Measurements from ENCODE around the gene PBX4.

PBX4 gene

GRCh38 chr19:19592690-19593089 lies 25.8 kb downstream of the PBX4 start:
- DNase-seq (ENCODE audit: low read depth in 2 of 2): no peak

GRCh38 chr19:19591133-19591825 lies 27.2 kb downstream of the PBX4 start:
- peak; percentile 66 for DNase-seq (ENCODE audit: low read depth in 2 of 2)

- no peak for DNase-seq (ENCODE audit: low read depth in 2 of 2)
Measured at GRCh38 chr19:19588546-19588945, 29.9 kb downstream of the PBX4 start.

- DNase-seq (ENCODE audit: low read depth in 2 of 2): no peak
Measured at GRCh38 chr19:19587771-19588170, 30.7 kb downstream of the PBX4 start.

GRCh38 chr19:19584356-19584755 lies 34.1 kb downstream of the PBX4 start:
- DNase-seq (ENCODE audit: low read depth in 2 of 2): no peak

- DNase-seq (ENCODE audit: low read depth in 2 of 2): no peak
Measured at GRCh38 chr19:19582471-19582870, 36.0 kb downstream of the PBX4 start.

GRCh38 chr19:19581391-19581790 lies 37.1 kb downstream of the PBX4 start:
- no peak for DNase-seq (ENCODE audit: low read depth in 2 of 2)

GRCh38 chr19:19580418-19580817 lies 38.1 kb downstream of the PBX4 start:
- no peak for DNase-seq (ENCODE audit: low read depth in 2 of 2)

- DNase-seq (ENCODE audit: low read depth in 2 of 2): no peak
Measured at GRCh38 chr19:19579533-19580361, 38.7 kb downstream of the PBX4 start.

GRCh38 chr19:19578252-19578651 lies 40.2 kb downstream of the PBX4 start:
- DNase-seq (ENCODE audit: low read depth in 2 of 2): no peak

GRCh38 chr19:19575411-19575810 lies 43.1 kb downstream of the PBX4 start:
- no peak for DNase-seq (ENCODE audit: low read depth in 2 of 2)

GRCh38 chr19:19571071-19571786 lies 47.3 kb downstream of the PBX4 start:
- DNase-seq (ENCODE audit: low read depth in 2 of 2): no peak

- no peak for DNase-seq (ENCODE audit: low read depth in 2 of 2)
Measured at GRCh38 chr19:19570571-19570970, 47.9 kb downstream of the PBX4 start.

- DNase-seq (ENCODE audit: low read depth in 2 of 2): no peak
Measured at GRCh38 chr19:19568802-19569756, 49.4 kb downstream of the PBX4 start.

- DNase-seq (ENCODE audit: low read depth in 2 of 2): no peak
Measured at GRCh38 chr19:19567391-19567790, 51.1 kb downstream of the PBX4 start.

GRCh38 chr19:19566306-19566705 lies 52.2 kb downstream of the PBX4 start:
- DNase-seq (ENCODE audit: low read depth in 2 of 2): no peak

GRCh38 chr19:19563348-19563848 lies 55.1 kb downstream of the PBX4 start:
- no peak for DNase-seq (ENCODE audit: low read depth in 2 of 2)

GRCh38 chr19:19562665-19563347 lies 55.7 kb downstream of the PBX4 start:
- DNase-seq (ENCODE audit: low read depth in 2 of 2): no peak

- DNase-seq (ENCODE audit: low read depth in 2 of 2): no peak
Measured at GRCh38 chr19:19561946-19562664, 56.4 kb downstream of the PBX4 start.

GRCh38 chr19:19559931-19560330 lies 58.6 kb downstream of the PBX4 start:
- no peak for DNase-seq (ENCODE audit: low read depth in 2 of 2)
